ENCODE results near the gene RAB5A.
A peak's percentile ranks its signal among the peaks of the same experiment; 100 is the strongest.
"Not testable (repeated sequence)": the region's sequence is repeated elsewhere in the genome, so short reads cannot be mapped to it uniquely, and the experiment has no call there.

Gene RAB5A, protein sequence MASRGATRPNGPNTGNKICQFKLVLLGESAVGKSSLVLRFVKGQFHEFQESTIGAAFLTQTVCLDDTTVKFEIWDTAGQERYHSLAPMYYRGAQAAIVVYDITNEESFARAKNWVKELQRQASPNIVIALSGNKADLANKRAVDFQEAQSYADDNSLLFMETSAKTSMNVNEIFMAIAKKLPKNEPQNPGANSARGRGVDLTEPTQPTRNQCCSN

DNA sequence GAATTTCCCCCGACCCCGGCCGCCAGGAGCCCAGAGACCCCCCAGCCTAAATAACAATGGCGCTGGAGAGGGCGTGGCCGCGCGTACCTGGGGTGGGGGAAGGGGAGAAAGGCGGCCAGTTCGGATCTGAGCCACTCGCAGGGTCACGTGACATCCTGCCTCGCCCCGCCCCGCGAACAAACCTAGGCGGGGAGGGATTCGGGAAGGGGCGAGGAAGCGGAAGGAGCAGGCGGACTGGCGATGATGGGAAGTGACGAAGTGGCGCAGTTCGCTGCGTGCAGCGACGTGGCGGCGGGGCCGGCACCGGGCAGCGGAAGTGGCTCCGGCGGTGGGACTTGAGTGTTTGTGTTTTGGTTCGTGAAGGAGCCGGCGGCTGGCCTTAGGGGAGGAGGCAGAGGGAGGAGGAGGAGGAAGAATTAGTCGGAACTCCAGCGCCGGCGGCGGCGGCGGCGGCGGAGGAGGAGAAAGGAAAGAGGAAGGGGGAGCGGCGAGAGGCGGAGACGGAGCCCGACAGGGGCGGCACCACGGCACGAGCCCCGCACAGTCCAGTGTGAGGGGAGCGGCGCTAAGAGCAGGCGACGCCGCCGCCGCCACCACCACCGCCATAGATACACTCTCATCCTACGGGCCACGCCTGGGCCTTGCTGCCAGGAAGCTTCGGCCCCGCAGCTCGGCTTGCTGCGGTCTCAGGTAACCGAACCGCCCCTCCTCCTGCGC, at the start of gene RAB5A:
Gene RAB5A, plus strand, starts transcription at position 266 of the 717 bp plus-strand sequence. CDS start 3,802 bp downstream, outside the sequence.
- Mint-ChIP-seq H3K9me3 (no peaks in the 10 kb centered on the region), H3K4me3 (peak within 1 kb of the TSS; percentile 87 to 90), H3K4me1 (peaks cover 12 to 29% of the 10 kb centered on the region in 2 donors), H3K27me3 (no peaks in the 10 kb centered on the region), H3K27ac (peak within 1 kb of the TSS; percentile 96), H3K36me3 (peaks cover 4 to 15% of the 10 kb centered on the region in 2 donors)
- ATAC-seq (replicated peaks), result peak; percentile 90 to 92
- peak; percentile 99 for DNase-seq

DNA sequence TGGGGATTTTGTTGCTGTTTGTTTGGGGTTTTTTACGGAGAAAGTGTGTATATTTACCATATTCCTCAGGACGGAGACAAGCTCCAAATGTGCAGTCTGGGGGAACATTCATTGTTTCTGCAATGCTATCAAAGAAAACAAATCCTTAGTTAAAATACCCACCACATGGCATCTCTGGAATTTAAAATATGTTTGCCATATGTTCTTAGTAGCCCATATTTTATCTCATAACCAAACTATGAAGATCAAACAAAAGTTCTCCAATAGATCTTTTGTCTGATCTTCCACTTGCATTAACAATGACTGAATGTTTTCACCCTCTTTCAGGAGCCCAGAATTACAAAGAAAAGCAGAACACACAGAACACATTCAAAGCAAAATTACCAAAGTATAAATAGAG, 48.2 kb upstream of the RAB5A start:
- ATAC-seq (replicated peaks), result no peak
- no peaks in the 10 kb centered on the region for H3K27me3 Mint-ChIP-seq
- no peaks in the 10 kb centered on the region for H3K9me3 Mint-ChIP-seq
- no peak overlapping the region for H3K27ac Mint-ChIP-seq
- no peaks in the 10 kb centered on the region for H3K36me3 Mint-ChIP-seq
- DNase-seq, result no peak
- H3K4me3 Mint-ChIP-seq, result no peak overlapping the region
- H3K4me1 Mint-ChIP-seq, result peaks cover 0 to 2% of the 10 kb centered on the region in 2 donors

DNA sequence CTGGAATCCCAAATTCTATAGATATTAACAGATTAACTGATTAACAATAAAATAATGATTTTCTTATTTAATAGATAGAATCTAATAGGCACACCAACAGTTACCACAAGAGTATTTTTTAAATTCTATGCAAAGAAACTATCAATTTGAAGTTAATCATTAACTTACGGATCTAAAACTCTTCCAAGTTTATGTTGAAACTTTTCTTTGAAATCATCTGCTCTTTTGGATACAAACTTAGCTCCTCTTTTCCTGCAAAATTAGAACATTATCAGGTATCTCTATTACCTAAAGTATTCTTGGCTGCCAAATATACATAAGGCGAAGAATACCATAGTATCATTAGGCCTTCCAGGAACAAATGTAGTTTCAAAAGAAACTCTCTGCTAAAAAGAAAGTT, 47.6 kb upstream of the RAB5A start:
- Mint-ChIP-seq H3K36me3 (no peaks in the 10 kb centered on the region), H3K4me1 (peaks cover 0 to 2% of the 10 kb centered on the region in 2 donors), H3K4me3 (no peak overlapping the region), H3K9me3 (no peaks in the 10 kb centered on the region), H3K27me3 (no peaks in the 10 kb centered on the region), H3K27ac (no peak overlapping the region)
- DNase-seq (no peak), ATAC-seq (replicated peaks) (no peak)

DNA sequence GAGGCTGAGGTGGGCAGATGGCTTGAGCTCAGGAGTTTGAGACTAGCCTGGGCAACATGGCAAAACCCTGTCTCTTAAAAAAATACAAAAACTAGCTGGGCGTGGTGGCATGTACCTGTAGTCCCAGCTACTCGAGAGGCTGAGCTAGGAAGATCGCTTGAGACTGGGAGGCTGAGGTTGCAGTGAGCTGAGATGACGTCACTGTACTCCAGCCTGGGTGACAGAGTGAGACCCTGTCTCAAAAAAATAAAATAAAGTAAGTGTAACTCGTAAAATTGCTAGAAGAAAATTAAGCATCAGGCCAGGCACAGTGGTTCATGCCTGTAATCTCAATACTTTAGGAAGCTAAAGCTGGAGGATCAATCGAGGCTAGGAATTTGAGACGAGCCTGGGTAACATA, 47.1 kb upstream of the RAB5A start:
- H3K36me3 Mint-ChIP-seq; DNase-seq; H3K9me3 Mint-ChIP-seq; H3K4me3 Mint-ChIP-seq; ATAC-seq (replicated peaks); H3K27me3 Mint-ChIP-seq; H3K4me1 Mint-ChIP-seq; H3K27ac Mint-ChIP-seq: not testable (repeated sequence)

DNA sequence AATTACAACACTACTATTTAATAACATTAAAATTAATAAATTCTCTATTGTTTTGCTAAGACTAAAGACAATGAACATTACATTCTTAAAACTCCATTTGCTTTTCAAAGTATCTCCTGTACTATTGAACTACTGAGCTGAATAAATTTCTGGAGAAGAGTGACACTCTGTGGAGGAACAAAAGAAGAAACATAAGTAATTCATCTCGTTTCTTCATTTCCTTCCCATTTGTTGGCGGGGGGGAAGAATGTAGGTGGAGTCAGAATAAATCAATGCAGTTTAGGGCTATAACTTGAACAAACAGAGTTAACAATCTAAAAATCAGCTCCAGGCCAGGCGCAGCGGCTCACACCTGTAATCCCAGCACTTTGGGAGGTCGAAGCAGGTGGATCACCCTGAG, 45.6 kb upstream of the RAB5A start:
- no peaks in the 10 kb centered on the region for H3K27me3 Mint-ChIP-seq
- no peak overlapping the region for H3K4me3 Mint-ChIP-seq
- ATAC-seq (replicated peaks), result no peak
- H3K27ac Mint-ChIP-seq, result no peak overlapping the region
- no peaks in the 10 kb centered on the region for H3K9me3 Mint-ChIP-seq
- peaks cover 0 to 2% of the 10 kb centered on the region in 2 donors for H3K4me1 Mint-ChIP-seq
- H3K36me3 Mint-ChIP-seq, result no peaks in the 10 kb centered on the region
- DNase-seq, result no peak

DNA sequence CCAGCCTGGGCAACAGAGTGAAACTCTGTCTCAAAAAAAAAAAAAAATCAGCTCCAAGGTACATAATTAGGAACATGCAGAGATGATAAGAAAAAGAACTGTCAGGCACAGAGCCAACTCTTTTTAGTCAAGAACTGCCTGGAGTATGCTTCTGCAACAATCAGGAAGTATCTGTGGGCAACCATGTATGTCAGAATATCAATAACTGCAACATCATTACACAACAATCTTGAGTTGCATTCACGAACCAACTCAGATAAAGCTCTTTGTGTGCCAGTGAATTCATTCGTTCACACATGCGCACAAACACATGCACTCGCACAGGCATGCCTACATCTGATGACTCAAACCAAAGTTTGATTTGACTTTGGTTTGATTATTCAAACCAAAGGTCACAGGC, 45.0 kb upstream of the RAB5A start:
- H3K4me3 Mint-ChIP-seq, result no peak overlapping the region
- H3K4me1 Mint-ChIP-seq, result peaks cover 0 to 2% of the 10 kb centered on the region in 2 donors
- H3K9me3 Mint-ChIP-seq, result peaks cover 0 to 2% of the 10 kb centered on the region in 2 donors
- no peak overlapping the region for H3K27ac Mint-ChIP-seq
- no peaks in the 10 kb centered on the region for H3K36me3 Mint-ChIP-seq
- no peak for ATAC-seq (replicated peaks)
- no peaks in the 10 kb centered on the region for H3K27me3 Mint-ChIP-seq
- no peak for DNase-seq

DNA sequence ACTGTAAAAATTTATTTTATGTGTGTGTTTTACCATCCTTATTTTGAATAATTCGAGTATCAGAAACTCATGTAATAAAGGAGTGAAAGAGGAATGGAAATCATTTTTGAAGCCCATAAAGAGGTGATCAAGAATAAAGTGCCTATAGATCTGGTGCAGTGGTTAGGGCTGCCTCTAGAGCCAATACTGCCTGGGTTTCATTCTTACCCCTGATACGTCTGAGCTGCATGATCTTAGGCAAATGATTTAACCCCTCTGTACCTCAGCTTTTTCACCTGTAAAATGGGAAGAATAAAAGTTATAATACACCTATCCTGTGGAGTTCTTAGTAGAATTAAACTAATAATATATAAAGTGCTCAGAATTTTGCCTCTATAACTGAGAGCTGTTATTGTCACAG, 43.2 kb upstream of the RAB5A start:
- DNase-seq (no peak), ATAC-seq (replicated peaks) (no peak)
- H3K4me1 Mint-ChIP-seq, result peaks cover 0 to 2% of the 10 kb centered on the region in 2 donors
- H3K27ac Mint-ChIP-seq, result no peak overlapping the region
- no peak overlapping the region for H3K4me3 Mint-ChIP-seq
- no peaks in the 10 kb centered on the region for H3K27me3 Mint-ChIP-seq
- peaks cover 0 to 2% of the 10 kb centered on the region in 2 donors for H3K9me3 Mint-ChIP-seq
- H3K36me3 Mint-ChIP-seq, result no peaks in the 10 kb centered on the region

DNA sequence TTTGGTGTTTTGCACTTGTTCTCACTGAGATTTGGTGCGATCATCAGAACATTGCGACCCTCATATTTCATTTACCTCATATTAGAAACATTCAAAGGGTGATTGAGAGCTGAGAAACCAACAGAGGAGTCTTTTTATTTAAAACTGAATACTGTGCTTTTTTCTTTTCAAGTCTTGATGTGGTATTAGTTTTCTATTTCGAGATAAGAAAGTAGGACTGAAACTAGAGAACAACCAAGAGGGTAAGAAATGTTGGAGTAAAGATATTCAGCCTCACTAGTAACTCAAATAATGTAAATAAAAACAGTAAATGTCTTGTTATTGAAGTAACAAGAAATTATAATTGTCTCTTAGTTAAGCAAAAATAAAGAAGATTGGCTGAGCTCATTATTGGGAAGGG, 39.4 kb upstream of the RAB5A start:
- DNase-seq (no peak), ATAC-seq (replicated peaks) (no peak)
- no peaks in the 10 kb centered on the region for H3K4me1 Mint-ChIP-seq
- peaks cover 13 to 17% of the 10 kb centered on the region in 2 donors for H3K9me3 Mint-ChIP-seq
- H3K27me3 Mint-ChIP-seq, result no peaks in the 10 kb centered on the region
- no peak overlapping the region for H3K4me3 Mint-ChIP-seq
- H3K36me3 Mint-ChIP-seq, result peaks cover 5 to 10% of the 10 kb centered on the region in 2 donors
- H3K27ac Mint-ChIP-seq, result no peak overlapping the region

DNA sequence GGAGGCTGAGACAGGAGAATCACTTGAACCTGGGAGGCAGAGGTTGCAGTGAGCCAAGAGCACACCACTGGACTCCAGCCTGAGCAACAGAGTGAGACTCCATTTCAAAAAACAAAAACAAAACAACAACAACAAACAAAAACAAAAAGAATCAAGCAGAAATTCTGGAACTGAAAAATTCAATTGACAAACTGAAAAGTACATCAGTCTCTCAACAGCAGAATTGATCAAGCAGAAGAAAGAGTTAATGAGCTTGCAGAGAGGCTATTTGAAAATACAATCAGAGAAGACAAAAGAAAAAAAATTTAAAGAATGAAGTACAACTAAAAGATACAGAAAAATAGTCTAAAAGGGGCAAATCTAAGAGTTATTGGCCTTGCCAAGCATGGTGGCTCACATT, 35.4 kb upstream of the RAB5A start:
- Mint-ChIP-seq H3K36me3 (peaks cover 8 to 10% of the 10 kb centered on the region in 2 donors), H3K27me3 (no peaks in the 10 kb centered on the region), H3K4me1 (no peaks in the 10 kb centered on the region), H3K9me3 (peaks cover 17 to 23% of the 10 kb centered on the region in 2 donors), H3K4me3 (no peak overlapping the region), H3K27ac (no peak overlapping the region)
- ATAC-seq (replicated peaks) (no peak), DNase-seq (no peak)

DNA sequence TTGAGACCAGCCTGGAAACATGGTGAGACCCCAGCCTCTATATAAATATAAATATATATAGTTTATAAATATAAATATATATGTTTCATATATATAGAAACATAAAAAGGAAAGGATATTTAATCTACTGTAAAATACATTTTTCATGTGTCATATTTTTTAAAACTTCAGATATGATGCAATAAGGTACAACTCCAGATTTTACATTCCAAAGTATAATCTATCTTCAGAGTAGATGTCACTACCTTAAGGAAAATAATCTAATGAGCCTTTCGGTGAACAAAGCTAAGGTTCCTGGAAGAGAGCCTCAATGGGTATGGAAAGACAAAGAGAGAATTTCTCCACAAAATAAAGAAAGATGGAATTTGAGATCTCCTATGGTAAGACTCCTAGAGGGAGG, 29.7 kb upstream of the RAB5A start:
- H3K9me3 Mint-ChIP-seq, result peaks cover 4 to 6% of the 10 kb centered on the region in 2 donors
- DNase-seq (no peak), ATAC-seq (replicated peaks) (no peak)
- no peak overlapping the region for H3K4me3 Mint-ChIP-seq
- peaks cover 0 to 2% of the 10 kb centered on the region in 2 donors for H3K36me3 Mint-ChIP-seq
- no peaks in the 10 kb centered on the region for H3K27me3 Mint-ChIP-seq
- H3K4me1 Mint-ChIP-seq, result peaks cover 0 to 8% of the 10 kb centered on the region in 2 donors
- no peak overlapping the region for H3K27ac Mint-ChIP-seq

DNA sequence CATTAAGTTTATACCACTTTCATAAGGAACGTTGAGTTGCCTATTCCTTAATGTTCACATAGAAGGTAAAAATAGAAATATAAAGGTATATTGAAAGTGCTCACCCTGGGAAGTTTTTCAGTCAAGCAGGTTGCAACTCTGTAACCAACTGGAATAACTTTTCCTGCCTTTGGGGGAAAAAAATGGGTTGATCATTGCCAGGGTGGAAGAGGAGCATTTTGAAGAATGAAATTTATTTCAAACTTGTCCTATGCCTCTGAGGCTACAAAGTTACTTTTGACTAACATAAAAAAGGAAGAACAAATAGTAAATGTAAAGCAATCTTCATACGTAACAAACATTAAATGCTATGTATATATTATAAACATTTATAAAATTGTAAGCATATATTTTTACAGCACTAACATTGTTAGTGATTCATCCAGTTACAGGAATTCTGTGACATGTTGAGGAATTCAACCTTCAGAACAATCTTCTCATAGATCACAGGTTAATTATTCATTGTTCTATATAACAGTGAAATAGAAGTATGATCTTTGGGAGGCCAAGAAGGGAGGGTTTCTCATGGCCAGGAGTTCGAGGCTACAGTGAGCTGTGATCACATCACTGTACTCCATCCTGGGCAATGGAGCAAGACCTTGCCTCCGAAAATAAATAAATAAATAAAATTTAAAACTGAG, 26.4 kb upstream of the RAB5A start:
- H3K27me3 Mint-ChIP-seq, result no peaks in the 10 kb centered on the region
- no peaks in the 10 kb centered on the region for H3K36me3 Mint-ChIP-seq

DNA sequence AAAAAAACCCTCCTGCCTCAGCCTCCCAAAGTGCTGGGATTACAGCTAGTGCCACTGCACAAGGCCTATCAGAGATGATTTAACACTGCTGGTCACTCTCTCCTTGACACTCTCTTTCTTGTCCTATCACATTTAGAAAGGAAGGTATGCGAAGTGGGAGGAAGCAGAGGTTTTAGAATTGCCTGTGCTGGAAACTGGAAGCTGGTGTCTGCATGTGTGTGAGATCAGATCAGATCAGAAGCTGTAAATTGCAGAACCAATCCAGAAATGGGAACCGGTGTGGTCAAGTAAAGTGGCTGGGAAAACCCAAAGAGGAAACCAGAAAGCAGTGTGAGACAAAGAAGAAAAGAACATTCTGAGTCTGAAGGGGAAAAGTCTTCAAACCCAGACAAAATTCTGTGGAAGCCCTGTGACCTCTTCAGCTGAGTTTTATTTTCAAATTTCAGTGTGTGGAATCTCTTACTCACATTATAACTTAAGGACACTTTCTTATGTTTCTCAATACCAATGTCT, 15.7 kb upstream of the RAB5A start:
- peaks cover 8 to 9% of the 10 kb centered on the region in 2 donors for H3K9me3 Mint-ChIP-seq
- H3K4me1 Mint-ChIP-seq, result peaks cover 24 to 40% of the 10 kb centered on the region in 2 donors
- H3K4me3 Mint-ChIP-seq, result peak overlapping the region; percentile 53 to 57
- peaks cover 0 to 4% of the 10 kb centered on the region in 2 donors for H3K27me3 Mint-ChIP-seq
- H3K36me3 Mint-ChIP-seq, result peaks cover 0 to 3% of the 10 kb centered on the region in 2 donors
- ATAC-seq (replicated peaks) (peak; percentile 94 to 97), DNase-seq (peak; percentile 82)
- peak overlapping the region; percentile 94 for H3K27ac Mint-ChIP-seq

More for the DNA sequence above, 26.4 kb upstream of the RAB5A start:
- ATAC-seq (replicated peaks), result no peak
- no peak for DNase-seq
- Mint-ChIP-seq H3K27ac (no peak overlapping the region), H3K9me3 (no peaks in the 10 kb centered on the region), H3K4me1 (peaks cover 0 to 8% of the 10 kb centered on the region in 2 donors), H3K4me3 (no peak overlapping the region)

DNA sequence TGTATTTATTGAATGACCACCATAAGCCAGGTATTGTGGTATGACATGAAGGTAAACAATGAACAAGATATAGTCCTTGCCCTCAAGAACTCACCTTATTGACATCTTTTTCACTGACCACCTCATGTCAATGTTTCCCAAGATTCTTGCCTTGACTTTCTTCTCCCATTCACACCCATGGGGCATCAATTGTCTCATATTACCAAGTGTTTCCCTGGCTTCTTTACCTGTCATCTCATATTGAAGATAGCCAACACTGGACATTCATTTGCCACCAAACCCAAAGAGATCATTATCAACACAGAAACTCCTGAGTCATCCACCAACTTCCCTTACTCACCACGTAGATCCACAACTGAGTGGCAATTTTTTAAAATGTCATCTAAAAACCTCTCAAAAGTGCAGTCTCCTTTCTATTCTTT, 15.1 kb upstream of the RAB5A start:
- ATAC-seq (replicated peaks) (peak; percentile 44 to 49), DNase-seq (no peak)
- Mint-ChIP-seq H3K36me3 (peaks cover 0 to 3% of the 10 kb centered on the region in 2 donors), H3K27ac (peak overlapping the region; percentile 94), H3K4me1 (peaks cover 24 to 40% of the 10 kb centered on the region in 2 donors), H3K9me3 (peaks cover 8 to 9% of the 10 kb centered on the region in 2 donors), H3K4me3 (peak overlapping the region; percentile 53 to 57), H3K27me3 (peaks cover 0 to 4% of the 10 kb centered on the region in 2 donors)

DNA sequence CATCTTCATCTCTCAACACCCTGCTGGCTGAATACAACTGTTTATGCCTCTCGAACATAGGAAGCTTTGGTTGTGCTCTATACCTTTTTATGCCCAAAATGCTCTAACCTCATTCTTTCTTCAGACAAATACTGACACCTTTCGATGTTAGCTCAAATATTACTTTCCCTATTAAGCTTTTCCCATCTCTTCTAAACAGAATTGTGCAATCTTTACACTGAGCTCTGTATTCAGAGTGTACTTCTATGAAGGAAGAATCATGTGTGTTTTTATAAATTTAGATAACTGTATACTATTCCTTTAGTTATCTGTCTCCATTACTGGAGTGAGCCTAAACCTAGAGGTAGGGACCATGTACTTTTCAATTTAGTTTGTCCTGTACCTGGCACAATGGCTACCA, 14.5 kb upstream of the RAB5A start:
- Mint-ChIP-seq H3K27ac (peak overlapping the region; percentile 94), H3K36me3 (peaks cover 0 to 3% of the 10 kb centered on the region in 2 donors), H3K9me3 (peaks cover 8 to 9% of the 10 kb centered on the region in 2 donors), H3K27me3 (no peaks in the 10 kb centered on the region), H3K4me1 (peaks cover 25 to 44% of the 10 kb centered on the region in 2 donors), H3K4me3 (peak overlapping the region; percentile 53 to 57)
- DNase-seq, result no peak
- no peak for ATAC-seq (replicated peaks)
